Measurements from ENCODE around the gene HDAC7.

Gene HDAC7

GRCh38 chr12:47820631-47821345 lies 1.1 kb upstream of the HDAC7 start:
- no peak for DNase-seq (ENCODE audit: extremely low read depth, insufficient read length)
- Histone ChIP-seq H3K4me3 (replicated peaks; ENCODE audit: low read depth, low read length) (peak overlapping the region; percentile 74), H3K36me3 (ENCODE audit: control insufficient read depth, insufficient read depth, low read length) (no peaks in the 10 kb centered on the region), H3K27me3 (replicated peaks; ENCODE audit: control insufficient read depth, insufficient read depth, low read length) (no peaks in the 10 kb centered on the region)
- no peak for TF ChIP-seq CTCF (IDR thresholded peaks at IDR 0.05; ENCODE audit: insufficient read depth, low read length, poor library complexity, severe bottlenecking)

DNA sequence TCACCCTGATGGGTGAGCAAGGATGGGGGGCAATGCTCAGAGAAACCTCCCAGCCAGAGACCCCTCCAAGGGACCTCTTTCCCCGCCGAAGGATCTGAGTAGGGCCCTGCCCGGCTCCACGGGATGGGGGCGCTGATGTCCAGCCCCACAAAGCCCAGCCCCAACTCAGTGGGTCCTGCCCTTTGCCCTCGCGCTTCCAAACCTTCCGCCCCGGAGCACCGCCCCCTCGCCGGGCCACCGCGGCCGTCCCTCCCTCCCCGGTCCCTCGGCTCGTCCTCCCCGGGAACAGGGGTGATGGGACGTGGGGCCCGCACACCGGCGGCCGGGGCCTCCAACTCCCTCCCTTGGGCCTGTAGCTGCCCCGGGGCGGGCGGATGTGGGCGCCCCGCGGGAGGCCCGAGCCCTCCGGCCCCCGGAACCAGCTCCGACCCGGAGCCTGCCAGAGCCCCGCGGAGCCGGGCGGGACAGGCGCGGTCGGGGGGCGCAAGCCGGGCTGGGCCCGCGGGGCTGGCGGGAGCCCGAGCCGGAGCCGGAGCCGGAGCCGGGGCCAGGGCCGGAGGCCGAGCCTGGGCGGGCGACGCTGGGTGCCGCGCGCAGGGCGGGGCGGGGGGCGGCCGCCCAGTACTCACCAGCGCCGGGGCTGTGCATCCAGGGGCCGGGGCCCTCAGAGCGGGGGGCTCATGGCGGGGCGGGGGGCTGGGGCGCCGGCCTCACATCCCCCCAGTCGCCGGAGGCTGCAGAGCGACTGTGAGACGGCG lies 386 bp downstream of the HDAC7 start:
- peak; percentile 56 for DNase-seq (ENCODE audit: extremely low read depth, insufficient read length)
- Histone ChIP-seq H3K36me3 (ENCODE audit: control insufficient read depth, insufficient read depth, low read length) (no peaks in the 10 kb centered on the region), H3K27me3 (replicated peaks; ENCODE audit: control insufficient read depth, insufficient read depth, low read length) (no peaks in the 10 kb centered on the region), H3K4me3 (replicated peaks; ENCODE audit: low read depth, low read length) (peak overlapping the region; percentile 74)
- TF ChIP-seq CTCF (IDR thresholded peaks at IDR 0.05; ENCODE audit: insufficient read depth, low read length, poor library complexity, severe bottlenecking) = peak; percentile 45

GRCh38 chr12:47818467-47819137 lies 1.1 kb downstream of the HDAC7 start:
- Histone ChIP-seq H3K4me3 (replicated peaks; ENCODE audit: low read depth, low read length) (peak overlapping the region; percentile 74), H3K27me3 (replicated peaks; ENCODE audit: control insufficient read depth, insufficient read depth, low read length) (no peaks in the 10 kb centered on the region), H3K36me3 (ENCODE audit: control insufficient read depth, insufficient read depth, low read length) (no peaks in the 10 kb centered on the region)
- DNase-seq (ENCODE audit: extremely low read depth, insufficient read length) = no peak
- TF ChIP-seq CTCF (IDR thresholded peaks at IDR 0.05; ENCODE audit: insufficient read depth, low read length, poor library complexity, severe bottlenecking) = no peak

- Histone ChIP-seq H3K36me3 (ENCODE audit: control insufficient read depth, insufficient read depth, low read length) (no peaks in the 10 kb centered on the region), H3K27me3 (replicated peaks; ENCODE audit: control insufficient read depth, insufficient read depth, low read length) (no peaks in the 10 kb centered on the region), H3K4me3 (replicated peaks; ENCODE audit: low read depth, low read length) (peak overlapping the region; percentile 74)
- TF ChIP-seq CTCF (IDR thresholded peaks at IDR 0.05; ENCODE audit: insufficient read depth, low read length, poor library complexity, severe bottlenecking) = no peak
- DNase-seq (ENCODE audit: extremely low read depth, insufficient read length) = no peak
These were observed 1.7 kb downstream of the HDAC7 start for GRCh38 chr12:47818007-47818376.

DNA sequence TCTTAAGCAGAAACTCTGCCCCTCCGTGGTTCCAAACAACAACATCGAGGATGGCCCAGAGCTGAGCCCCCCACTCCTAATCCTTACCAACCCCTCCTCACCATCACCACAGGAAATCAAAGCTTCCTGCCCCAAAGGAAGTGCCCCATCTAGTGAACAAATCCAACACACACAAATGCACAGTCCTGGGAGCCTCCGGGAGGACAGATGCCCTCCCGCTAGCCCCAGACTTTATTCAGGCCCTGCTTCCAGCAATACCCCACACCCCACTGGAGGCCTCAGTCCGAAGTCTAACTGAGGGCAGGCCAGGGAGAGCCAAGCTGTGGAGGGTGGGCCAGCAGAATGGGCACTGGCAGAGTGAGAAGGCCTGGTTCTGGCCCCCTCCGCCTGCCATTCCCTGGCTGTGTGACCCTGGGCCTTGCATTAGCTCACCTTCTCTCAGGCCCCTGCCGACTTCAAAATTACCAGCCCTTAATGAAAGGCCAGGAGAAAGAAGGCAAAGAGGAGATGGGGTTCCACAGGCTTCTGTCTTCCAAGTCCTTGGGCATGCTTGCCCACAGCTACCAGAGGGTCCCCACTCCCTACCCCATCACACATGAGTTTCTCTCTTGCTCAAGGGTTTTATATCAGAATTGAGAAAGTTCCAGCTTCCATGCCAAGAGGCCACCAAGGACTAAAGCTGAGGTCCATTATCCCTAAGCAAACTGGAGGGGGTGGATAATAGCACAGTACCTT lies 2.3 kb downstream of the HDAC7 start:
- peak overlapping the region; percentile 31 for H3K4me3 ChIP-seq (replicated peaks; ENCODE audit: low read depth, low read length)
- DNase-seq (ENCODE audit: extremely low read depth, insufficient read length) = no peak
- TF ChIP-seq CTCF (IDR thresholded peaks at IDR 0.05; ENCODE audit: insufficient read depth, low read length, poor library complexity, severe bottlenecking) = peak; percentile 41
- no peaks in the 10 kb centered on the region for H3K36me3 ChIP-seq (ENCODE audit: control insufficient read depth, insufficient read depth, low read length)
- no peaks in the 10 kb centered on the region for H3K27me3 ChIP-seq (replicated peaks; ENCODE audit: control insufficient read depth, insufficient read depth, low read length)
